Neutrophil (primary cell): Measurements from ENCODE around the gene GPR146.
A peak's percentile ranks its signal among the peaks of the same experiment; 100 is the strongest.

ENCODE experiments used
- H3K27ac ChIP-seq: fragments of 200-600 bp; sonication (generic); 2 replicates; pipeline ENCODE4 v1.5.1; 2016; ENCODE audit warnings: mild to moderate bottlenecking, moderate library complexity
- H3K27me3 ChIP-seq: fragments of 200-600 bp; sonication (generic); 2 replicates; pipeline ENCODE4 v1.6.0; 2016; ENCODE audit warnings: mild to moderate bottlenecking
- H3K36me3 ChIP-seq: fragments of 200-600 bp; sonication (generic); 2 replicates; pipeline ENCODE4 v1.5.1; 2017
- H3K4me1 ChIP-seq, 2 experiments: fragments of 200-600 bp in 1 of 2; sonication (generic) in 1 of 2; 1 replicate in 1 of 2; 2 replicates in 1 of 2; pipeline versions ENCODE4 v1.5.1 to v1.6.1; 2013 to 2016; ENCODE audit warnings: low read depth in 1 of 2, low read length in 1 of 2, mild to moderate bottlenecking in 1 of 2, moderate library complexity in 1 of 2; ENCODE audit not compliant: control insufficient read depth in 1 of 2, insufficient read depth in 1 of 2
- H3K4me3 ChIP-seq, 2 experiments: fragments of 200-600 bp in 1 of 2; sonication (generic) in 1 of 2; 1 replicate in 1 of 2; 2 replicates in 1 of 2; pipeline ENCODE4 v1.5.1; 2013 to 2016; ENCODE audit warnings: low read depth in 1 of 2, low read length in 1 of 2, mild to moderate bottlenecking in 1 of 2, moderate library complexity in 1 of 2
- H3K9me3 ChIP-seq: fragments of 200-600 bp; sonication (generic); 2 replicates; pipeline ENCODE4 v1.5.1; 2016
- TF ChIP-seq, protein P1 (sequence below): fragments of 200-600 bp; sonication (generic); IDR thresholded peaks from 2 replicates; pipeline ENCODE4 v1.5.1; 2016; ENCODE audit warnings: antibody characterized with exemption

The GPR146 gene

DNA sequence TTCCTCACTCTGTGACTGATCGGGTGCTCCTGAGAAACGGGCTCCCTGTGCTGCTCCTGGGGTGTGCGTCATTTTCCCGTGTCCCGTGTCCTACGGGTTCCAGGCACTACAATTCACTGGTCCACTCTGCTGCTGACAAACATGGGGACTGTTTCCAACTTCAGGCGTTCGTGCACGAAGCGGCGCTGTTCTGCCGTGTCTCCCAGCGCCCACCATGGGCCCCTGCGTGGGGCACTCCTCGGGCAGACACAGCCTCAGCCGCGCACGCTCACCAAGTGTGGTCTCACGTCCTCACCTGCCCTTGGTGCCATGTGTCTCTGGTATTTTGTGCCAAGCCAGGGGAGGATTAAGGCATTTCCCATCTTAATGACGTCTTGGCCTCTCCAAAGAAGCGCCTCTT, 19.0 kb downstream of the GPR146 start:
- Histone ChIP-seq H3K27ac (no peak overlapping the region), H3K9me3 (no peaks in the 10 kb centered on the region), H3K4me1 (peaks cover 5 to 8% of the 10 kb centered on the region in 2 experiments), H3K4me3 (no peak overlapping the region), H3K27me3 (peaks cover 80% of the 10 kb centered on the region), H3K36me3 (no peaks in the 10 kb centered on the region)
- TF ChIP-seq, protein P1, sequence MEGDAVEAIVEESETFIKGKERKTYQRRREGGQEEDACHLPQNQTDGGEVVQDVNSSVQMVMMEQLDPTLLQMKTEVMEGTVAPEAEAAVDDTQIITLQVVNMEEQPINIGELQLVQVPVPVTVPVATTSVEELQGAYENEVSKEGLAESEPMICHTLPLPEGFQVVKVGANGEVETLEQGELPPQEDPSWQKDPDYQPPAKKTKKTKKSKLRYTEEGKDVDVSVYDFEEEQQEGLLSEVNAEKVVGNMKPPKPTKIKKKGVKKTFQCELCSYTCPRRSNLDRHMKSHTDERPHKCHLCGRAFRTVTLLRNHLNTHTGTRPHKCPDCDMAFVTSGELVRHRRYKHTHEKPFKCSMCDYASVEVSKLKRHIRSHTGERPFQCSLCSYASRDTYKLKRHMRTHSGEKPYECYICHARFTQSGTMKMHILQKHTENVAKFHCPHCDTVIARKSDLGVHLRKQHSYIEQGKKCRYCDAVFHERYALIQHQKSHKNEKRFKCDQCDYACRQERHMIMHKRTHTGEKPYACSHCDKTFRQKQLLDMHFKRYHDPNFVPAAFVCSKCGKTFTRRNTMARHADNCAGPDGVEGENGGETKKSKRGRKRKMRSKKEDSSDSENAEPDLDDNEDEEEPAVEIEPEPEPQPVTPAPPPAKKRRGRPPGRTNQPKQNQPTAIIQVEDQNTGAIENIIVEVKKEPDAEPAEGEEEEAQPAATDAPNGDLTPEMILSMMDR, result no peak

DNA sequence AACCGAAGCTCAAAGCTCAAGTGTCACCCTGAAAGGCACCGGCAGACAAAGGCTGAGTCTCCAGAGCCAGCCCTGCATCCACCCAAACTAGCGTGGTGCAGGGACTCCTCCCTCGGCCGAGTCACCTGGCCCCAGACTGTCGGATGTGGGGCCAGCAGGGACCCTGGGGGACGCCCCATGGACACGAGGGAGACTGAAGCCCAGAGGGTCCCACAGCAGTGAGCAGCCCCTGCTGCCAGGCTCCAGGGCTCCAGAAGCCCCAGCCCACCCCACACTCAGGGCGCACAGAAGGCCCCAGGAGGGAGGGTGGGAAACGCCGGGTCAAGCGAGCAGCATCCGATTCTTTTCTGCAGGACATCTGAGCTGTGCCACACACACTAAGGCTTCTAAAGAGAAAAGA, 20.2 kb downstream of the GPR146 start:
- Histone ChIP-seq H3K36me3 (no peaks in the 10 kb centered on the region), H3K27ac (no peak overlapping the region), H3K9me3 (no peaks in the 10 kb centered on the region), H3K4me1 (peaks cover 5 to 8% of the 10 kb centered on the region in 2 experiments), H3K27me3 (peaks cover 68% of the 10 kb centered on the region), H3K4me3 (no peak overlapping the region)
- TF ChIP-seq, protein P1, result no peak

DNA sequence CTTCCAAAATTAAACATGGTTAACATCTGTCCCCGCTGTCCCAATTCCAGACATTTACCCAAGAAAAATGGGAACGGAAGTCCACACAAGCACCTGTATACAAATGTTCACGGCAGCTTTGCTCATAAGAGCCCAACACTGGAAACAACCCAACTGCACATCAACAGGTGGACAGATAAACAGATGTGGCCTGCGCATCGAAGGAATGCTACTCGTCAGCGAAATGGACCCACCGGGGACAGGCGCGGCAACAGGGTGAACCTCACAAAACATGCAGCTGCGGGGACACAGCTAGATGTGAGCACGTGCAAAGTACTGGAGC, 20.9 kb downstream of the GPR146 start:
- TF ChIP-seq, protein P1, result no peak
- no peak overlapping the region for H3K4me3 ChIP-seq
- H3K4me1 ChIP-seq, result peaks cover 4 to 5% of the 10 kb centered on the region in 2 experiments
- H3K27ac ChIP-seq, result no peak overlapping the region
- peaks cover 62% of the 10 kb centered on the region for H3K27me3 ChIP-seq
- no peaks in the 10 kb centered on the region for H3K9me3 ChIP-seq
- H3K36me3 ChIP-seq, result no peaks in the 10 kb centered on the region

GRCh38 chr7:1065585-1066241, 21.4 kb downstream of the GPR146 start:
- TF ChIP-seq, protein P1, result peak; percentile 59
- Histone ChIP-seq H3K27me3 (peaks cover 57% of the 10 kb centered on the region), H3K4me1 (peaks cover 0 to 3% of the 10 kb centered on the region in 2 experiments), H3K9me3 (no peaks in the 10 kb centered on the region), H3K27ac (no peak overlapping the region), H3K4me3 (no peak overlapping the region), H3K36me3 (no peaks in the 10 kb centered on the region)

DNA sequence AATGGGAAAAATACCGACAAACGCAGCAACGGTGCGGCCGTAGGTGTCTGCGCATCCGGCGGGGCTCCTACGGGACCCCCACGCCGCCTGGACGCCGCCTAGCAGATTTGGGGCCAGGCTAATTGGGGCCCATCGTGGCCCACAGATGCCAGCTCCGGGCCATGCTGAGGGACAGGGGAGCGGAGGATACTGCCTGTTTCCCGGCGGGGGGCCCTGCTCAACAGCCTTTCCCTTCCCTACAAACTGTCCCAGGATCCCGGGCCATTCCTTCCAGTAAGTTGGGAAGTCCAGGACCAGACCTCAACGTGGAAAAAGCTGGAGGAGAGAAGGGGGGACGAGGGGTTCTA, 21.9 kb downstream of the GPR146 start:
- TF ChIP-seq, protein P1, result no peak
- Histone ChIP-seq H3K9me3 (no peaks in the 10 kb centered on the region), H3K36me3 (no peaks in the 10 kb centered on the region), H3K27me3 (peaks cover 52% of the 10 kb centered on the region), H3K4me1 (no peaks in the 10 kb centered on the region), H3K27ac (no peak overlapping the region), H3K4me3 (no peak overlapping the region)

DNA sequence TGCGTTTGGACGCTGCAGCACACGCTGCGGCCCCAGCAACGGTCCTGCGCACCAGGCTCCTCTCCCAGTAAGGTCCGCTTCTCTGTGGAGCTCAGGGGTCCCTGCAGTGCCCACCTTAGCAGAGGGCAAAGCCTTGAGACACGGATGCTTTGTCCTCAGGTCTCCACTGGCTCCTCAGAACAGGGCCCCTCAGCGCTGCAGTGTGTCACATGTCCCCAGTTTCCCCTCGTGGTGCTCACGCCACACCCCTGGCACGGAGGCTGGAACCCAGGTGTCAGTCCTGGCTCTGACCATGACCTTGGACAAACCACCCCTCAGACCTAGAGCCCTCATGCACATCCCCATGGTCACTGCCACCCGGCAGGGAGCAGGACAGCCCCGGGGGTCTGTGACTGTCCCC, 23.7 kb downstream of the GPR146 start:
- H3K4me1 ChIP-seq, result peaks cover 0 to 3% of the 10 kb centered on the region in 2 experiments
- H3K4me3 ChIP-seq, result no peak overlapping the region
- TF ChIP-seq, protein P1, result no peak
- no peaks in the 10 kb centered on the region for H3K9me3 ChIP-seq
- H3K27ac ChIP-seq, result no peak overlapping the region
- no peaks in the 10 kb centered on the region for H3K36me3 ChIP-seq
- peaks cover 42% of the 10 kb centered on the region for H3K27me3 ChIP-seq
